Fibroblast of pulmonary artery (primary cell): ENCODE data around the gene SPATS2.

Experiments used
- DNase-seq: peaks from one replicate; pipeline ENCODE4 v3.0.0-alpha.2; 2010; ENCODE audit warnings: low read depth
- H3K4me3 ChIP-seq: replicated peaks from 2 replicates; pipeline ENCODE4 v1.5.1; 2011; ENCODE audit warnings: low read depth, mild to moderate bottlenecking, control low read depth, low read length, moderate library complexity
- TF ChIP-seq, protein P1 (sequence below): IDR thresholded peaks from 2 replicates; pipeline ENCODE4 v1.5.1; 2011; ENCODE audit warnings: mild to moderate bottlenecking, control low read depth, low read length, inconsistent platforms; ENCODE audit errors: missing control alignments

Gene SPATS2

DNA sequence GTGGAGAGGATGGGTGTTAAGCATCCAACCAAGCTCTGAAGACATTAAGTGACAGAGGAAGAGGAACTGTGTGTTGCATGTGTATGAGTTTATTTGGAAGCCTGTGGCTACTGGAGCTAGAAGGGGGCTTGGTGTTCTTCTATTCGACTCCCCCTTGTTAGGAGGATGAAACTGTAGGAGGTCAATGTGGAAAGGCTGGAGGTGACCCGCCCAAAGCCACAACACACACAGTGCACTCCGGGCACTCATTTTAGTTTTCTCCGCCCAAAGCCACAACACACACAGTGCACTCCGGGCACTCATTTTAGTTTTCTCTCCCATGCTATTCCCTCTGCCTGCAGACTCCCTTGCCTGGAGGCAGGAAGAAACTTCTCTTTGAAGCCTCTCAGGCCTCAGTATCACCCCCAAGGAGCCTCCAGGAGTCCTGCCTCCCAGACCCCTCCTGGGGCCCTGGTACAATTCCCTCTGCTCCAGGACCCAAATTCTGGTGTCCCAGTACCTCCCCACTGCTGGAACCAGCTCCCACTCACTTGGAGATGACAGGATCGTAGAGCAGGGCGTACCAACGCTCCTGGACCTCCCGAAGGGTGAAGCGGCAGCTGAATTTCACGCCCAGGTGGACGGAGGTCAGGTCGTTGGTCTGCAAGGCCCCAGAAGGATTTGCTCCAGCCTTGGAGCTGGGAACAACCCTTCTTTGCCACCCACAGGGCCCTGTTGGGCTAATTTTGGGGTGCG, 196.9 kb downstream of the SPATS2 start:
- H3K4me3 ChIP-seq: no peak overlapping the region
- TF ChIP-seq, protein P1, sequence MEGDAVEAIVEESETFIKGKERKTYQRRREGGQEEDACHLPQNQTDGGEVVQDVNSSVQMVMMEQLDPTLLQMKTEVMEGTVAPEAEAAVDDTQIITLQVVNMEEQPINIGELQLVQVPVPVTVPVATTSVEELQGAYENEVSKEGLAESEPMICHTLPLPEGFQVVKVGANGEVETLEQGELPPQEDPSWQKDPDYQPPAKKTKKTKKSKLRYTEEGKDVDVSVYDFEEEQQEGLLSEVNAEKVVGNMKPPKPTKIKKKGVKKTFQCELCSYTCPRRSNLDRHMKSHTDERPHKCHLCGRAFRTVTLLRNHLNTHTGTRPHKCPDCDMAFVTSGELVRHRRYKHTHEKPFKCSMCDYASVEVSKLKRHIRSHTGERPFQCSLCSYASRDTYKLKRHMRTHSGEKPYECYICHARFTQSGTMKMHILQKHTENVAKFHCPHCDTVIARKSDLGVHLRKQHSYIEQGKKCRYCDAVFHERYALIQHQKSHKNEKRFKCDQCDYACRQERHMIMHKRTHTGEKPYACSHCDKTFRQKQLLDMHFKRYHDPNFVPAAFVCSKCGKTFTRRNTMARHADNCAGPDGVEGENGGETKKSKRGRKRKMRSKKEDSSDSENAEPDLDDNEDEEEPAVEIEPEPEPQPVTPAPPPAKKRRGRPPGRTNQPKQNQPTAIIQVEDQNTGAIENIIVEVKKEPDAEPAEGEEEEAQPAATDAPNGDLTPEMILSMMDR: no peak
- no peak for DNase-seq

DNA sequence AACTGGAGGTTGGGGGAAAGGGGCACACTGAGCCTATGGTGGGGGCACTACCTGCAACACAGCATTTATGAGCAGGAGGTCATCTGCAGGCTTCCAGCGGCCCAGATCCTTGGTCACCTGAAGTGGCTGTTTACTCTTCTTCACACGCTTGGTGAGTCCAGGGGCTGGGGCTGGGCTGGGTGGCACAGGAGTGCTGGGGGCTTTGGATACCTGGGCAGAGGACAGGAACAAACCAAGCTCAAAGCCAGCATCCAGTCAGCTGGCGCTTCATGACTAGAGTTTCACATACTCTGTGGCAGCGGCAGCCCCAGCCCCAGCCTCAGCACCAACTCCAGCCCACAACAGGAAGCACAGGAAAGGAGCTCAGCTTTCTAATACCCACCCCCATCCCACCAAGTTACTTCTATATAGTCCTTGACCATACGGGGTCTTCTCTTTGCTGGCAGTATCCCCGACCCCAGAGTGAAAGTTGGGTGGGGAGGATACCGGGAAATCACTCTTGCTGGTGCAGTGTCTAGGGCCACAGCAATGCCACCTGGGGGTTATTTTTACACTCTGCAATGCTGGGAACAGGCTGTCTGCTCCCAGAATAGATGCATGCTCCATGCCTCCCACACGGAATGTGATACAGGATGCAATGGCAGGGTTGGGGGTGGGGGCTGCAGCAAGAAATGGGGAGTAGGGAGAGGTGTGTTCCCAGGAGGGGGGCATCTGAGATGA, 197.6 kb downstream of the SPATS2 start:
- TF ChIP-seq, protein P1: no peak
- DNase-seq: no peak
- no peak overlapping the region for H3K4me3 ChIP-seq

DNA sequence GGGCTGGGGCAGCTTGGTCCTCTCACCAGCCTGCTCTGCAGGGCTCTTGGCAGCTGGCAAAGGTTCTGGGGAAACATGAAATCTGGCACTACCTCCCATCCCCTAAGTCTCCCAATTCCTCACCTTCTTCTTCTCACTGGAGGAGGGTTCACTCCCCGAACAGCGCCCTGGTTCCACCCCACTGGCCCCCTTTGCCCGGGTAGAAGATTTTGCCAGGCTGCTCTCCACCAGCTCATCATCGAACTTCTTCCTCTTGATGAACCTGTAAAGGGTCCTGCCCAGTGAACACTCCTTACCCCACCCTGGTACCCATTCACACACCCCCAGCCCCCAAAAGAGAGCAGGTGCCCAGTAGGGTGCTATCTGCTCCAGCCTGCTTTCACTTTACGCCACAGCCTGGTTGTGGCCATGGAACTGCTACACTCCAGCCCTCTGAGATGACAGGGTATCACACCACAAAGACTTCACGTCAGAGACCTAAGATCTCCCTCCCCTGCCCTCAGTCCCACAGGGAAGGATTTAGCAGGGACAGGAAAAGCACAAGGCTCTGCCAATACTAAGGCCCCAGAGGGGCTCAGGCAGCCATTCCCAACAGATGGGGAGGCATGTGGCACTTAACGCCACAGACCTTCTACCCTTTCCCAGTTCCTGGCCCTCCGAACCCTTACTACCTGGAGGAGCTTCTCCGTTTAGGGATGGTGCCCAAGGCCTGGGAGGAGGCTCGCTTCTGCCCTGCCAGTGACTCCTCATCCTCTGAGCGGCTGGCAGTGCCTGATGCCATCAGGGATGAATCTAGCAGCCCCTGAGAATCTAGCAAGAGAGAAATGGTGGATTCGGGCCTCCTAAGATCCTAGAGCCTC, 198.4 kb downstream of the SPATS2 start:
- TF ChIP-seq, protein P1: no peak
- DNase-seq: no peak
- no peak overlapping the region for H3K4me3 ChIP-seq

DNA sequence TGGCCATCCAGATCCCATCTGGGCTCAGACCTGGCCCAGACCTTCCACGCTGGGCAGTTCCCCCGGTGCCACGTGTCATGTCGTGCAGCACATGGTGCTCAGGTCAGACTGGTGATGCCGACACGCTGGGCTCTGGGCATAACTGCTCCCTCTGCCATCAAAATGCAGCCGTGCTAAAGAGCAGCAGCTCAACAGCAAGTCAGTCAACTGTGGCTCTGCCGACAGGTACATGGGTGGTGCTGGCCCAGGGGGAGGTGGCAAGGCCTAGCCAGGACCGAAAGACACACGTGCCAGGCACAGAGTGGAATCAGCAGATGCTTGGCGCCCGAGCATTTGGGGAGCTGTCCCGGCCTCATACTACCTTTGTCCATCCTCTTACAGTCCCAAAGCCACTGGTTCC, 199.1 kb downstream of the SPATS2 start:
- H3K4me3 ChIP-seq: peak overlapping the region; percentile 99
- TF ChIP-seq, protein P1: no peak
- DNase-seq: no peak

DNA sequence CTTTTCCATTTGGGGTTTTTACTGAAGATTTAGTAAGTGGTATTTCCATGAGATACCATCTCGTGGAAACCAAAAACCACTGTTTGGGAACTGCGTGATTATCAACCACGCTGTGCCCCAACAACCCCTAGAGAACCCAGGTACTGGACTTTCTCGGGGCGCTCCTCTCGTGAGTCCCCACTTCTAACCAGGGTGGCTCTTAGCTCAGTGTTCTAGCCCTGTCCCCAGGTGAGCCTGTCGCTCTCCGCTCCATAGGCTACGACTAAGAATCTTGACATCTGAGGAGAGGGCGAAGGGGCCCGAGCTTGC, 200.0 kb downstream of the SPATS2 start:
- no peak for DNase-seq
- TF ChIP-seq, protein P1: no peak
- H3K4me3 ChIP-seq: peak overlapping the region; percentile 99

DNA sequence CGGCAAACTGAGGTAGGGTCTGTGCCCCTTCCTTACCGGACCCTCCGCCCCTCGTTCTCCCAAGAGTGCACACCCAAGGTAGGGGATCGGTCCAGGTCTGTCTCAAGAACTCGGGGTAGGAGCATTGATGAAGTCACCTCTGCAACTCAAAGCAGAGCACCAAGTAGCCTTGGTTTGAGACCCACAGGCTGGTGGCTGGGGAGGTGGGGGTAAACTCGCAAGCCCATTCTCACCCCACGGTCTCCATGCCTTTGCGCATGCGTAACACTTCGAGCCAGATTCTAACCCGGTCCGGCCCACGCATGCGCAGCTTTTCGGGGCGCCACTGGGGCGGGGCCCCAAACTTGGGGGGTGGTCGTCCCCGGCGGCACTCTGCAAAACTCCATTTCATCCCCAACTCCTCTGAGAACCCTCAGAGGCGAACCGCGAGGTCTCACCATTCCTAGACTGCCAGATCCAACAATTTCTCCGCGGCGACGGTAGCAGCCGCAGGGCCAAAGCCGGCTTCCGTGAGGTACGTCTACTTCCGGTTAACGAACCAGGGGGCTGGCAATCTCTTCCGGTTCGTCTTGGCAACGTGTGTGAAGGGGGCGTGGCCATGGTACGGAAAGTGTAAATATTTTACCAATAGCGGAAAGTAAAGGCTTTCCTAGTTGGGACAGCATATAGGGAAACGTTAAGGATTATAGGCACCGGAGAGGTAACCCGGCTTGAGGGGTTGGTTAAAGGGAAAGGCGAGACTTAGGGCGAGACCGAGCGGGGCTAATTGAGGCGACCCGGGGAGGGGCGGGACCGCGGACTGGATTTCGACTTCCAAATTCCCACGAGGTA, 200.6 kb downstream of the SPATS2 start, which contains the start of gene MCRS1:
Gene MCRS1 (minus strand): TSS at position 532 of the 831 bp plus-strand sequence. CDS start 1,411 bp downstream, outside the sequence.
- TF ChIP-seq, protein P1: no peak
- DNase-seq: peak; percentile 93

More for the DNA sequence above, 200.6 kb downstream of the SPATS2 start, which contains the start of gene MCRS1:
- peak within 1 kb of the TSS; percentile 99 for H3K4me3 ChIP-seq
